ENCODE data around the gene GRB7.
"Not testable (repeated sequence)": the region's sequence is repeated elsewhere in the genome, so short reads cannot be mapped to it uniquely, and the experiment has no call there.

GRB7 gene

GRCh38 chr17:39709998-39710964 lies 27.5 kb upstream of the GRB7 start:
- no peak for DNase-seq

GRCh38 chr17:39711071-39711470 lies 26.7 kb upstream of the GRB7 start:
- not testable (repeated sequence) for DNase-seq

GRCh38 chr17:39711851-39712250 lies 25.9 kb upstream of the GRB7 start:
- DNase-seq = no peak

- no peak for DNase-seq
Observed at GRCh38 chr17:39714234-39714633, 23.5 kb upstream of the GRB7 start.

GRCh38 chr17:39715375-39716072 lies 22.2 kb upstream of the GRB7 start:
- DNase-seq = no peak

GRCh38 chr17:39716073-39716818 lies 21.5 kb upstream of the GRB7 start:
- DNase-seq = no peak

GRCh38 chr17:39716879-39717536 lies 20.7 kb upstream of the GRB7 start:
- no peak for DNase-seq

GRCh38 chr17:39717660-39718059 lies 20.1 kb upstream of the GRB7 start:
- no peak for DNase-seq

- no peak for DNase-seq
Observed at GRCh38 chr17:39719563-39720355, 18.0 kb upstream of the GRB7 start.

GRCh38 chr17:39722104-39722503 lies 15.6 kb upstream of the GRB7 start:
- DNase-seq = no peak

GRCh38 chr17:39722965-39723848 lies 14.5 kb upstream of the GRB7 start:
- no peak for DNase-seq

- DNase-seq = no peak
Observed at GRCh38 chr17:39724731-39725130, 13.0 kb upstream of the GRB7 start.

GRCh38 chr17:39725923-39726322 lies 11.8 kb upstream of the GRB7 start:
- DNase-seq = not testable (repeated sequence)

- no peak for DNase-seq
Observed at GRCh38 chr17:39726617-39727016, 11.1 kb upstream of the GRB7 start.

- DNase-seq = no peak
Observed at GRCh38 chr17:39727556-39727955, 10.2 kb upstream of the GRB7 start.

- no peak for DNase-seq
Observed at GRCh38 chr17:39729280-39729851, 8.4 kb upstream of the GRB7 start.

GRCh38 chr17:39730095-39730921 lies 7.4 kb upstream of the GRB7 start, which contains the start of gene MIEN1:
Gene MIEN1, minus strand, starts transcription at chr17:39730532. Its CDS starts 37 bp downstream, at chr17:39730495.
- peak; percentile 70 for DNase-seq

- no peak for DNase-seq
Observed at GRCh38 chr17:39732586-39732985, 5.2 kb upstream of the GRB7 start.

- DNase-seq = no peak
Observed at GRCh38 chr17:39735882-39736281, 1.9 kb upstream of the GRB7 start.
